ENCODE measurements around the gene USH1G. TPM values are rescaled to one million over a fixed set of nuclear protein-coding genes. Genes with fewer than 3 reads are reported as not detected.
"Not testable (repeated sequence)": the region's sequence is repeated elsewhere in the genome, so short reads cannot be mapped to it uniquely, and the experiment has no call there.

Gene USH1G
- total RNA-seq (2014; rRNA removed; shearing (Covaris generic); ENCODE audit: low replicate concordance), result not detected in 2 replicates

DNA sequence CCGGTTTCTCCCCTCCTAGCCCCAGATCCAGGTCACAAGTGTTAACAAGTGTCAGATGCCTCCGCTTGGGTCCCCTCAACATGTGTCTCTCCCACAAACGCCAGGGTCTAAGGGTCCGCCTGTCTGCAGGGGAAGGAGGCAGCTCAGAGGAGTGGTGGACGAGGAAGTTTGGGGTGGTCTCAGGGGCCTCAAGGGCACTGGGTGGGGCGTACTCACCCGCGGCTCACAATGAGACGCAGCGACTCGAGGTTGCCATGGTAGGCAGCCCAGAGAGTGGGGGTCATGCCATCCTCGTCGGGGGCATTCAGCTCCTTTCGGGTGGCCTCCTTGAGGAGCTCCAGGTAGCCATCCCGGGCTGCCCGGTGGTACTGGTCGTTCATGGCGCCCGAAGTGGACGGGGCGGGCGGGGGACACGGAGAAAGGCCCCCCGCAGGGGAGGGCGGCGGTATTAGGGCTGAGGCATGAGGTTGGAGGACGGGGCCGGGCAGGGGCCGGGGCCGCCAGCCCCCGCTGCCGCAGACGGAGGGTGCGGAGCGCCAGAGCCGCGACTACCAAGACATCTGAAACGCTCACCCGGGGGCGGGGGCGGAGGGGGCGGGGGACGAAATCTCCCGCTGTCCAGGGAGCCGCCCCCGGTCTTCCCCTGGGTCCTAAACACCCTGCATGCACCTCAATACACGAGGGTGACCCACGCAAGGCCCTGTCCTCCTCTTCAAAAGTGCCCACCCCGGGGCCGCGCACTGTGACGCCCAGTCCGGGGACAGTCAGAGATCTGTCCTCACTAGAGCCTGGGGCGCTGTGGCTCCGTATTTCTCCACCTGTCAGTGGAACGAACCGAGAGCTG, at the start of gene USH1G:
USH1G (minus strand) TSS at position 562 of the 844 bp plus-strand sequence; CDS start at position 380, 182 bp downstream.
- H3K36me3 ChIP-seq (ENCODE audit: insufficient read depth, low read length), result no peaks in the 10 kb centered on the region
- H3K4me3 ChIP-seq (ENCODE audit: low read length), result no peak within 1 kb of the TSS
- peak; percentile 24 for DNase-seq
- H2AFZ ChIP-seq (ENCODE audit: low read length), result no peak within 1 kb of the TSS
- H3K27ac ChIP-seq (ENCODE audit: low read length), result no peak within 1 kb of the TSS
- H3K27me3 ChIP-seq (ENCODE audit: low read length), result no peaks in the 10 kb centered on the region
- H4K20me1 ChIP-seq (ENCODE audit: insufficient read depth, low read depth, low read length), result no peaks in the 10 kb centered on the region
- H3K79me2 ChIP-seq (ENCODE audit: low read length), result no peaks in the 10 kb centered on the region
- H3K4me1 ChIP-seq (ENCODE audit: low read length), result no peaks in the 10 kb centered on the region
- no peaks in the 10 kb centered on the region for H3K9me2 ChIP-seq (replicated peaks; ENCODE audit: insufficient read depth, low read length)
- no peak within 1 kb of the TSS for H3K4me2 ChIP-seq (ENCODE audit: low read depth, low read length, poor library complexity, severe bottlenecking)
- H3K9me3 ChIP-seq (ENCODE audit: low read length), result no peaks in the 10 kb centered on the region
- no peak within 1 kb of the TSS for H3K9ac ChIP-seq (ENCODE audit: low read length)

DNA sequence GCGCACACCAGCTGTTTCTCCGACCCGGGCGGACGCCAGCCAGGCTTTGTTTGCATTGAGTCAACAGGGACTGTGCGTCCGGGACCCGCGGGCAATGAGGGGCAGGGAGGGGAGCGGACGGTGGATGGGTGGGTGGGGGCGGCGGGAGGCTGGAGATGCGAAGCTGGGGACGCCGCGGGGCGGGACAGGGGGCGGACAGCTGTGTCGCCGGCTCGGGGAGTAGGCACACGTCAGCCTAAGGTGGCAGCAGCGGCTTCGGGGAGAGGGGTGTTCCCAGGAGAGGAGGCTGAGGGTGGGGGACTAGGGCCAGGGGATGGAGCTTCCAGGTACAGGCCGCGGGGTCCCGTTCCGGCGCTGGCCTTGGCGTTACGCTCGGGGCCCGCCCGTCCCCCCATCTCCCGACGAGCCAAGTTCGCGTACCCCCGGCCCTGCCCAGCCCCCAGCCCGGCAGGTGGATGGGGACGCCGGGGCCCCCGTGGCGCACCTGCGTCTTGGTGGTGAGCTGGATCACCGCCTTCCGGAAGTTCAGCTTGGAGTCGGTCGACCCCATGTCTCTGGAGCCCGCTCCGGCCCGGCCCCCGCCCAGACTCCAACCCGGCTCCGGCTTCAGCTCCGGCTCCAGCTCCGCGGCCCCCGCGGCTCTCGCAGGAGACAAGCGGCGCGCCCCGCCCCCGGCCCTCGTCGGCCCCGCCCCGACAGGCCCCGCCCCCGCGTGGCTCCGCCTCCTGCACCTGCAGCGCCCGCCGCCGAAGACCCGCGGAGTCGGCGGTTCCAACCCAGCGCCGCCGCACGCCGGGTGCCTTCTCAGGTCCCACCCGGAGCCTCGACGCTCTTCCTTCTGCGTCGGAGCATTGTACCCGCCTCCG, 49.3 kb upstream of the USH1G start, which contains the start of gene HID1:
HID1 (minus strand) TSS at position 653 of the 866 bp plus-strand sequence; CDS start at position 550, 103 bp downstream.
- peak within 1 kb of the TSS; percentile 30; the same call in 1 of the 2 replicates for H3K4me3 ChIP-seq (ENCODE audit: low read length)
- DNase-seq, result peak; percentile 59
- H3K36me3 ChIP-seq (ENCODE audit: insufficient read depth, low read length), result no peaks in the 10 kb centered on the region
- no peak within 1 kb of the TSS for H3K27ac ChIP-seq (ENCODE audit: low read length)
- H4K20me1 ChIP-seq (ENCODE audit: insufficient read depth, low read depth, low read length), result no peaks in the 10 kb centered on the region
- H3K9me2 ChIP-seq (replicated peaks; ENCODE audit: insufficient read depth, low read length), result no peaks in the 10 kb centered on the region
- H3K9me3 ChIP-seq (ENCODE audit: low read length), result no peaks in the 10 kb centered on the region
- peaks cover 9% of the 10 kb centered on the region for H3K4me1 ChIP-seq (ENCODE audit: low read length)
- no peaks in the 10 kb centered on the region for H3K79me2 ChIP-seq (ENCODE audit: low read length)
- H2AFZ ChIP-seq (ENCODE audit: low read length), result no peak within 1 kb of the TSS
- H3K27me3 ChIP-seq (ENCODE audit: low read length), result no peaks in the 10 kb centered on the region
- peak within 1 kb of the TSS; percentile 44 for H3K4me2 ChIP-seq (ENCODE audit: low read depth, low read length, poor library complexity, severe bottlenecking)
- no peak within 1 kb of the TSS for H3K9ac ChIP-seq (ENCODE audit: low read length)

DNA sequence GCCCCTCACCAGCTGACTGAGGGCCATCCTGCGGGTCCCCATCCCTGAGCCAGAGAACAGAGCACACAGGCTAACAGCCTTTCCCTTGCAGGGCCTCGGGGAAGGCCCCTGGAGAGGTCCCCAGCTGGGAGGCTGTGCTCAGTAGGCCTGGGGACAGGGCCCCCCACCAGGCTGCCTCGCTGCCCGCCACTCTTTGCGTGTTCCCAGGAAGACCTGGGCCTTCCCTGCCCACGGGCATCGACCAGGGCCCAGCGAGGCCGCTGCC, 48.7 kb upstream of the USH1G start:
- Histone ChIP-seq H3K4me2 (ENCODE audit: low read depth, low read length, poor library complexity, severe bottlenecking) (no peak overlapping the region), H3K9me2 (replicated peaks; ENCODE audit: insufficient read depth, low read length) (no peaks in the 10 kb centered on the region), H4K20me1 (ENCODE audit: insufficient read depth, low read depth, low read length) (no peaks in the 10 kb centered on the region), H3K79me2 (ENCODE audit: low read length) (no peaks in the 10 kb centered on the region), H3K9me3 (ENCODE audit: low read length) (no peaks in the 10 kb centered on the region), H3K4me3 (ENCODE audit: low read length) (no peak overlapping the region), H3K9ac (ENCODE audit: low read length) (no peak overlapping the region), H2AFZ (ENCODE audit: low read length) (no peak overlapping the region), H3K4me1 (ENCODE audit: low read length) (peaks cover 9% of the 10 kb centered on the region), H3K36me3 (ENCODE audit: insufficient read depth, low read length) (no peaks in the 10 kb centered on the region), H3K27ac (ENCODE audit: low read length) (no peak overlapping the region), H3K27me3 (ENCODE audit: low read length) (no peaks in the 10 kb centered on the region)
- DNase-seq, result no peak

DNA sequence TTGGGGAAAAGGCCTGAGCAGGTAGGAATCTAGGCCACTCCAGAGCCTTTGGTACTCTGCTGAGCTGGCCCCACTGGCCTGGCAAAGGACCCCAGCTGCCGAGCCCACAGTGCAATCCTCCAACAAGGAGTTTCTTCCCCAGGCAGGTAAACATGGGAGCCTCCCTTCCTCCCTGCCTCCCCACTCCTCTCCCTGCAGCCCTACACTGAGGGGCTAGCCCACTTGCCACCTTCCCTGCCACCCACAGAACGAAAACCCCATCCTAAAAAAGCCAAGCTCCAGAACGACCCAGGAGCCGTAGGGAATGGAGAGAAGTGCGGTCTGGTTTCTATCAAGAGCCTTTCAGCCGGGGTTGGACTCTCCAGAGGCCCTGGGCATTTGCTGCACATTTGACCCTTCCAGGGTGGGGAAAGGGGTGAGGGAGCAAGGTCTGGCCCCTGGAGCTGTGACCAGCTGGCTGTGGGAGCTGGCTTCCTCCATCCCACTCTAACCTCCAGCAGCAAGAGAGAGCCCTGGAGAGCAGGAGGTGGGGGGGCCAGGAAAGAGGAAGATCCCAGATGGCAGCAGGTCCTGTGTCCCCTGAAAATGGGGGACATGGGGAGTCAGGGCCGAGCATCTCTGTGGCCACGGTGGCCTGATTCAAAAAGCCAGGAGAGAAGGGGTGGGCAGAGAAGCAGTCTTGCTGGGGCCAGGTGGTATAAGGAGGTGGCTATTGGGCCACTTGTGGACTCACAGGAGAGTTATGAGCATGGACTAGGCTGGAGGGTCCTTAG, 48.2 kb upstream of the USH1G start:
- Histone ChIP-seq H3K79me2 (ENCODE audit: low read length) (no peaks in the 10 kb centered on the region), H3K9ac (ENCODE audit: low read length) (no peak overlapping the region), H3K4me2 (ENCODE audit: low read depth, low read length, poor library complexity, severe bottlenecking) (no peak overlapping the region), H3K4me1 (ENCODE audit: low read length) (peaks cover 9% of the 10 kb centered on the region), H3K36me3 (ENCODE audit: insufficient read depth, low read length) (no peaks in the 10 kb centered on the region), H3K4me3 (ENCODE audit: low read length) (no peak overlapping the region), H3K27ac (ENCODE audit: low read length) (no peak overlapping the region), H3K9me3 (ENCODE audit: low read length) (no peaks in the 10 kb centered on the region), H4K20me1 (ENCODE audit: insufficient read depth, low read depth, low read length) (no peaks in the 10 kb centered on the region), H3K9me2 (replicated peaks; ENCODE audit: insufficient read depth, low read length) (no peaks in the 10 kb centered on the region), H2AFZ (ENCODE audit: low read length) (no peak overlapping the region), H3K27me3 (ENCODE audit: low read length) (no peaks in the 10 kb centered on the region)
- no peak for DNase-seq

DNA sequence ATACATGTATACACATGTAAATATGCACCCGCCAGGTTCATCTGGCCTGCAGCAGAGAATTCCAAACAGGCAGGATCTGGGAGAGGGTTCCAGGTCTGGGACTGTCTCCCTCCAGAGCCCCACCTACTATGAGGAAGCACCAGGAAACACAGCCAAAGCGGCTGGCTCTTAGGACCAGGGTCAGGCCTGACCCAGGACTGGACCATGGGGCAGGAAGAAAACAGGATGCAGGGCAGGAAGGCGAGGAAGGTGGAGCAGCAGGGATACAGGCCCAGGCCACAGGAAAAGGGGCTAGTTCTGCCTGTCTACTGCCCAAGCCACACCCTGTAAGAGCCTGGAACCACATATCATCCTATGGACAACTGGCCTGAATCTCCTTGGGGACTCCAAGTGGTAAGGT, 47.3 kb upstream of the USH1G start:
- Histone ChIP-seq H3K27ac (ENCODE audit: low read length) (no peak overlapping the region), H3K9ac (ENCODE audit: low read length) (no peak overlapping the region), H4K20me1 (ENCODE audit: insufficient read depth, low read depth, low read length) (no peaks in the 10 kb centered on the region), H3K9me3 (ENCODE audit: low read length) (no peaks in the 10 kb centered on the region), H3K36me3 (ENCODE audit: insufficient read depth, low read length) (no peaks in the 10 kb centered on the region), H3K79me2 (ENCODE audit: low read length) (no peaks in the 10 kb centered on the region), H3K4me1 (ENCODE audit: low read length) (peaks cover 9% of the 10 kb centered on the region), H3K27me3 (ENCODE audit: low read length) (no peaks in the 10 kb centered on the region), H3K9me2 (replicated peaks; ENCODE audit: insufficient read depth, low read length) (no peaks in the 10 kb centered on the region), H3K4me3 (ENCODE audit: low read length) (no peak overlapping the region), H3K4me2 (ENCODE audit: low read depth, low read length, poor library complexity, severe bottlenecking) (no peak overlapping the region), H2AFZ (ENCODE audit: low read length) (no peak overlapping the region)
- DNase-seq, result no peak

DNA sequence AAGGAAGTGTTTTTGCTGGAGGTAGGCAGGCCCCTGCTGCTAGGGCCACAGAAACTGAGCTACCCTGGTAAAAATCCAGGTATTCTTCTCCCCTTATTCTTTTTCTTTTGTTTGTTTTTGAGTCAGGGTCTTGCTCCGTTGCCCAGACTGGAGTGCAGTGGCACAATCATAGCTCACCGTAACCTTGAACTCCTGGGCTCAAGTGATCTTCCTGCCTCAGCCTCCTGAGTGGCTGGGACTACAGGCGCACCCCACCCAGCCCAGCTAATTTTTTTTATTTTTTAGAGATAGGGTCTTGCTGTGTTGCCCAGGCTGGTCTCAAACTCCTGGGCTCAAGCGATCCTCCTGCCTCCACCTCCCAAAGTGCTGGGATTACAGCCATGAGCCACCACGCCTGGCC, 46.4 kb upstream of the USH1G start:
- H3K27ac ChIP-seq (ENCODE audit: low read length); H4K20me1 ChIP-seq (ENCODE audit: insufficient read depth, low read depth, low read length); H2AFZ ChIP-seq (ENCODE audit: low read length); H3K4me1 ChIP-seq (ENCODE audit: low read length); DNase-seq; H3K36me3 ChIP-seq (ENCODE audit: insufficient read depth, low read length); H3K9me2 ChIP-seq (replicated peaks; ENCODE audit: insufficient read depth, low read length); H3K9ac ChIP-seq (ENCODE audit: low read length); H3K4me2 ChIP-seq (ENCODE audit: low read depth, low read length, poor library complexity, severe bottlenecking); H3K27me3 ChIP-seq (ENCODE audit: low read length); H3K4me3 ChIP-seq (ENCODE audit: low read length); H3K79me2 ChIP-seq (ENCODE audit: low read length); H3K9me3 ChIP-seq (ENCODE audit: low read length): not testable (repeated sequence)

DNA sequence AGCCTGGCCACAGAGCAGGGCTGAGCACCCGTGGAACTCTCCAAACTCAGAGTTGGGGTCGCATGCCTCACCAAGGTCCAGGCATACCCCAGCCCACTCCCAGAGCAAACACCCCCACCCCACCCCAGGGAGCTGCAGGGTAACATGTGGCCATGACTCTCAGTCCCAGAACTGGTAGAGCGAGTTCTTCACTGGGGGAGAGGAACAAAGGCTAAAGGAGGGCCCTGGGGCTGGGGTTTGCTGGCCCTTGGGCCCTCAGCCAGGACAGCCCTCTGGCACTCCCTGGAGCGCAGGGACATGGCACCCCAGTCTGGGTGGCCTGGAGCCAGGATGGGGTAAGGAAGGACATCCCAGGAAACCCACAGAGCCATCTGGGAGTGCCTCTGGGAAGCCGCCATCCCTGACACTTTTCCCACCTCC, 45.3 kb upstream of the USH1G start:
- Histone ChIP-seq H3K36me3 (ENCODE audit: insufficient read depth, low read length) (no peaks in the 10 kb centered on the region), H3K9ac (ENCODE audit: low read length) (no peak overlapping the region), H3K27ac (ENCODE audit: low read length) (no peak overlapping the region), H3K4me2 (ENCODE audit: low read depth, low read length, poor library complexity, severe bottlenecking) (no peak overlapping the region), H4K20me1 (ENCODE audit: insufficient read depth, low read depth, low read length) (no peaks in the 10 kb centered on the region), H3K79me2 (ENCODE audit: low read length) (no peaks in the 10 kb centered on the region), H3K27me3 (ENCODE audit: low read length) (no peaks in the 10 kb centered on the region), H3K9me3 (ENCODE audit: low read length) (no peaks in the 10 kb centered on the region), H2AFZ (ENCODE audit: low read length) (no peak overlapping the region), H3K4me1 (ENCODE audit: low read length) (no peaks in the 10 kb centered on the region), H3K9me2 (replicated peaks; ENCODE audit: insufficient read depth, low read length) (no peaks in the 10 kb centered on the region), H3K4me3 (ENCODE audit: low read length) (no peak overlapping the region)
- no peak for DNase-seq

All from Karpas-422 (cell line).